SK-MEL-5 (cell line): ENCODE data around the gene PDE4DIP. TPM values are rescaled to one million over a fixed set of nuclear protein-coding genes. Genes with fewer than 3 reads are reported as not detected.
"Not testable (repeated sequence)": the region's sequence is repeated elsewhere in the genome, so short reads cannot be mapped to it uniquely, and the experiment has no call there.

Experiments used
- DNase-seq: peaks from one replicate; pipeline ENCODE4 v3.0.0-alpha.2; 2016; ENCODE audit warnings: low read depth, low spot score
- in situ Hi-C: cut with HindIII; loops from 2 replicates; pipeline ENCODE4 v1.10.0; 2016; ENCODE audit warnings: low sequenced_read_pairs, high pct_unique_total_duplicates, low pct_unique_long_range_greater_than_20kb
- total RNA-seq: library from RNA; depleted of rRNA; stranded (reverse); fragments of >200 nt; shearing (Covaris generic); gene quantifications from 2 replicates; pipeline ENCODE4 v1.2.3, GENCODE V29; 2014

Gene PDE4DIP
- total RNA-seq, 1 experiment from 2014 or later, result 31.3 TPM

DNA sequence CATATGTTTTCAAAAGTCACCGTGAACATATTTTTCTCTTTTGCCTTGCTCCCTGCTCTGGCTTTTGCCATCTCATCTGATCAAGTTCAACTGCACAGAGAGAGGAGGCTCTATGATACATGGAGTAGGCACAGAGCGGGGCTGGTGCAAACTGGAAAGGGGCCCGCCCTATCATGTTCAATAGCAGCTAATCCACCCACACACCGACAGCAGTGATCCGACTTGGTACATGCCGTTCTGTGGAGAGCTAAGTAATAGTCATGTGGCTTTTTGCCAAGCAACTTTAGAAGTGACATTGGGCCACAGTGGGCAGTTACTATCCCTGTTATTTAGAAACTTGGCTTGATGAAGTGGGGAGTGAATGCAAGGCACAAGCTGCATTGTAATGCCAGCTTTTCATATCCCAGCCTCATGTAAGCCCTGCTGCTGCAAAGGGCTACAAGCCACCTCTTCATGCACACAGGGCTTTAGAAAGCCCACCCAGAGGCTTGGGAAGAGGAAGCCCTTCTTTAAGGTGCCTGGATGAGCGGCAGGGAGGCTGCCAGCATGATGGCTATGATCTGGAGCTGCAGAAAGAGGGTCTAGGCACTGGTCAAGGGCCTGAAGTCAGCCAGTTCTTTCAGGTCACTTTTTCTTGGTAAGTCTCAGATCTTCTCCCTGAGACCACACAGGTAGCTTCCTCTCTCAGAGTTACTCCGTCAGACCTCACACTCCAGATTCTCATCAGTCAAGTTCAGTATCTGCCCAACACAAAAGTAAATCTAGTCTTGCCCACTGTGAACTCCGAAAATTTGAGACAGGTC lies 57.1 kb downstream of the PDE4DIP start:
- DNase-seq, in situ Hi-C loops: not testable (repeated sequence)

DNA sequence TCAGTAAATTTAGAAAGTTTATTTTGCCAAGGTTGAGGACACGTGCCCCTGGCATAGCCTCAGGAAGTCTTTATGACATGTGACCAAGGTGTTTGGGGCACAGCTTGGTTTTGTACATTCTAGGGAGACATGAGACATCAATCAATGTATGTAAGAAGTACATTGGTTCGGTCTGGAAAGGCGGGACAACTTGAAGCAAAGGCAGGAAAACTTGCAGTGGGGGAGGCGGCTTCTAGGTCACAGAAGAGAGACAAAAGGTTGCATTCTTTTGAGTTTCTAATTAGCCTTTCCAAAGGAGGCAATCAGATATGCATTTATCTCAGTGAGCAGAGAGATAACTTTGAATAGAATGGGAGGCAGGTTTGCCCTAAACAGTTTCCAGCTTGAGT lies 57.7 kb downstream of the PDE4DIP start:
- in situ Hi-C loops, DNase-seq: not testable (repeated sequence)

DNA sequence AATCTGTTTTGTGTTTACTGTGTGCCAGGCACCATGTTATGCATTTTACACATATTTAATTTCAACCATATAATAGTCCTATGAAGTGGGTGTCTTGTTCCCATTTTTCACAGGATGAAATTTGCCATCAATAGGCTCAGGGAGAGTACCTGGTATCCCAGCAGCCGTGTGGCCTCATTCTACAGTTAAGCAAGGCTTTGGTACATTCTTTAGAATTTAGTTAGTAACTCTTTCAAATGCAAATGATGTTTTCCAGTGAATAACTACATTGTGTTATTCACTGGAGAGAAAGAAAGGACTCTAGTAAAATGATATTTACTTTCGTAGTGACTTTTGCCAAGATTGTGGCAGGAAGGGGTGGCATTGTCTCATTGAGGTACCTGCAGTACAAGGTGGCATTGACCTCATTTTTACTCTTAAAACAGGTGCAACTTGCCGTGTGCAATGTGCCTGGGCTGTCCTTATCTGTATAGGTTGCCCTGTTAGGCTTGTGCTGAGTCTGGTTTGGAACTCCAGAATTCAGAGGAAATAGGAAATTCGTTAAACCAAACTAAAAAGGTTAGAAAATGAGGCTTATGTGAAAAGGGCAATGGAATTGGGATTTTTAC lies 65.1 kb downstream of the PDE4DIP start:
- in situ Hi-C loops, DNase-seq: not testable (repeated sequence)

- in situ Hi-C loops, DNase-seq: not testable (repeated sequence)
Measured at GRCh38 chr1:148911303-148911928, 67.2 kb downstream of the PDE4DIP start.

DNA sequence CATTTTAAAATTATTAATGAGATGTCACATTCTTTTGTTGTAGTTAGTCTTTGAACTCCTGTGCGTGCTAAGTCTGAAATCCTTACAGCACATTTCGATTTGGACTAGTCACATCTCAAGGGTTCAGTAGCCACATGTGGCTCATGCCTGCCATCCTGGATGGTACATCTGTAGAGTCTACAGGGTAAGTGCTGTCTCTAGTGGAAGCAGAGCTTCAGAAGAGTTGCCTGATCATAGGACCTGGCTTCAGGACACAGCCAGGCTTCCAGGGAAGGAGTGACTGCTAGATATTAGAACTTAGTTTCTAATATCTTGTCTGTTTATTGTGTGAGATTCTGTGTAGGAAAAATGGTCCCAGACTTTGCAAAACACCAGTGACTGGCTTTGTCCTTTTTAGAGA lies 72.0 kb downstream of the PDE4DIP start:
- DNase-seq, in situ Hi-C loops: not testable (repeated sequence)

DNA sequence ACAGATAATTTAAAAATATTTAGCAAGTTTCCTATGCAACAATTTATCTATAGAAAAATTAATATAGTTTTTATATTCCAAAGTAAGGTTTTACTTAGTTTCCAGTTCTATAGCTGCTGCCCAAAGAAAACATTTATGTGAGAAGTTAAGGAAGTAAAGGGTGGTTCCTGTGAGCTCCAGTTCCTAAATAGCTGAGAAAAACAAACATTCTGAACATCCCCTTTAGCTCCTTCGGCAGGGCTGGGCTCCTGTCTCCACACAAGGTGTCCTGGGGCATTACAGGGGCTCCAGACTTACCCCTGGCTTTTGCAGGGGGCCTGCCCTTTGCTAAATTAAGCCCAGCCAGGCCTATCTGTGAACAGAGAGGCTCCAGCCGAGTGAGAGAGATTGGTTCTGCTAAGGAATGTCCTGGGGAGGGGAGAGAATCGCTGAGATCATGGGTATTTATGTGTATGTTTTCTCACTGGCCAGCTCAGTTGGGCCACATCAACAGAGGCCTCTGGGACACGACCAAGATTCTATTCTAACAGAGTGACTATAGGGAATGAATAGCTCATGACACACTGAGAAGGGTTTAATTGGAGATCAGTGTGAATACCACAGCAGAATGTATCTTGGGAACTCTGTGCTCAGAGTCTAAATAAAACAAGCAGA lies 72.6 kb downstream of the PDE4DIP start:
- in situ Hi-C loops, result not testable (repeated sequence)

DNA sequence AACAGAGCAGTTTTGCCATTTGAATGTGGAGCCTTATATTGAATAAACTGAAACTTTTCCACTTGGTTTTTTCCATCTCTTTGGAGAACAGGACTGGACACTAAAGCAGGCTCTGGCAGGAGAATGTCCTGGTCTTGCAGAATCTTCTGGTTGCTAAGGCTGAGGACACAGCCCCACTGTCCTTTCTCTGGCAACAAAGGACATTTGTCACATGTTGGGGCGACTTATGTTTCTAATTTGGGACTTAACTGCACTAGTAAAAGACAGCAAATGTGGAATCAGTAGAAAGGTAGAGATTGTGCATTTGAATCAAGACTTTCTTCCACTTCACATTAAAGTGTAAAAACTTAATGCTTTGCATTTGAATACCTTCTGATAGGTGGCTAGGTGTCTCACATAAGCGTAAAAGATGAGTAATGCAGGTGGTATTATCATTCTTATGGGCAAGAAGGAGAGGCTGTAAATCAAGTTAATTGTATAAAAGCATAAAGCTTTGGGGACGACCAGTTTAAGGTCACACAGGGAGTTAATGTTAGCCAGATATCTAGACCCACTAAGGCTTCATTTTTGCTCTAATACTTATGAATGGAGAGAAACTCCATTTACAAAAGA lies 74.7 kb downstream of the PDE4DIP start:
- DNase-seq, in situ Hi-C loops: not testable (repeated sequence)

More for the DNA sequence above, 72.6 kb downstream of the PDE4DIP start:
- DNase-seq, result not testable (repeated sequence)

DNA sequence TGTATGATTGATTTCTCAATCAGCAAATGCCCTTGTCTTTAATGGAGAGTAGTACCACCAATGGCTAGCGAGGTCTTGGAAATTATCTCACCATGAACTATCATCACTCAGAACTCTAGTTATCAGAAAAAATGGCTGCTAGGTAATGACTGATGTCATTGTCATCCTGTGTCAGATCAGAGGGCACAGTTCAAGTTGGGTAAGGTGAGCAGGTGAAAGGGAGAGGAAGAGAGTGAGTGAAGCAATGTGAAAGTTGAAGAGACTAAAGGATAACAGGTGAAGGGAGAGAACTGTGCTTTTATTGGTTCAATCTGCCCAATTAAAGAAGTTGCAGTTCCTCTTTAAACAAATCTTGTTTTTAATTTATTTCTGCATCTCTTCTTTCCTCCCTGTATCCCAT lies 76.8 kb downstream of the PDE4DIP start:
- in situ Hi-C loops, DNase-seq: not testable (repeated sequence)

GRCh38 chr1:148923798-148924197 lies 79.6 kb downstream of the PDE4DIP start:
- in situ Hi-C loops, DNase-seq: not testable (repeated sequence)

GRCh38 chr1:148927645-148928044 lies 83.4 kb downstream of the PDE4DIP start:
- in situ Hi-C loops, DNase-seq: not testable (repeated sequence)

- in situ Hi-C loops, DNase-seq: not testable (repeated sequence)
Measured at GRCh38 chr1:148929253-148929652, 85.0 kb downstream of the PDE4DIP start.

- DNase-seq, in situ Hi-C loops: not testable (repeated sequence)
Measured at GRCh38 chr1:148935381-148936002, 91.3 kb downstream of the PDE4DIP start.

- in situ Hi-C loops, DNase-seq: not testable (repeated sequence)
Measured at GRCh38 chr1:148942906-148943305, 98.7 kb downstream of the PDE4DIP start.

GRCh38 chr1:148945130-148945529 lies 100.9 kb downstream of the PDE4DIP start:
- DNase-seq, in situ Hi-C loops: not testable (repeated sequence)

GRCh38 chr1:148948768-148949167 lies 104.5 kb downstream of the PDE4DIP start:
- in situ Hi-C loops, DNase-seq: not testable (repeated sequence)

DNA sequence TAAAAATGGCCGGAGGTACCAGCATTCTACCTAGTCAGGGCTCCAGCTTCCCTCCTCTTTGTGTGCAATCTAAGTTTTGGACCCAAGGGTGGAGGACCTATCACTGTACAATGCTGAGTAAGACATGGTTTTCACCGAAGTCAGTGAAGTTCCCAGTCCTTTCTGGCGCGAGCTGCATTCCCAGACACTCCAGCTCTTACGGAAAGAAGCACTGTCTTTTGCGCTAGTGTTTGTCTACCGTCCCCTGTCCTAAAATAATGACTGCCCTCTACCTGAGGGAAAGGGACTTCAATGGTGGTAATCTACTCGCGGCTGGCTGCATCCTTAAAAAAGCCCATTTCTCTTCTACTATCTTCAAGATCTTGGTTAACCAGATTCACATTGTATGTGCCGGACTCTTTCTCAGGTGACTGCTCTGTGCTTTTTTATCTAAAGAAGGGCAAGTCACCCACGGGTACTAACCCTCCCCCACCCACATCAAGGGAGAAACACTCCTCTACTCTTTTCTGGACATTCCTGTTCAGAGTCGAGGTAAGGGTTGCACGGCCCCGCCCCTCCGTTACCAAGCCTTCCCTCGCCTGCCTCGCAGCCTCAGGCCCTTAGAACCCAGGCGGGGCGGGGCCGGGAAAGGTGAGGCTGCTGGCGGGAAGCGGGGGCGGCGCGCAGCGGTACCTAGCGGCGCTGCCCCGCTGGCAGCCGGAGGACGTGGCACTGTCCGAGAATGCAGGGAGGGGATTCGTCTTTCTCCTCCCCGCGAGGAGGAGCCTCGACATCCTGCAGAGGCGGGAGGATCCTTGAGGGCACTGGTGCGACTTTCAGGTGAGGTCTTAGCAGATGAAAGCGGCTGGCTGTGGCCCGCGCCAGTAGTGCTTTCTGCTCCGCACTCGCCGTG lies 107.4 kb downstream of the PDE4DIP start:
- DNase-seq, result peak; percentile 91
- in situ Hi-C loops, result not testable (repeated sequence)
